LNCaP clone FGC (cell line): ENCODE results near the gene POLR3GL.
A peak's percentile ranks its signal among the peaks of the same experiment; 100 is the strongest.
"Not testable (repeated sequence)": the region's sequence is repeated elsewhere in the genome, so short reads cannot be mapped to it uniquely, and the experiment has no call there.

ENCODE experiments used
- DNase-seq: peaks from one replicate; pipeline ENCODE4 v3.0.0-alpha.2; 2011; ENCODE audit warnings: low read depth
- H3K4me3 ChIP-seq: 2 replicates; pipeline ENCODE4 v1.5.1; 2011; ENCODE audit warnings: mild to moderate bottlenecking, low read depth, low read length, control low read depth
- CTCF ChIP-seq: IDR thresholded peaks from 2 replicates; pipeline ENCODE4 v1.5.1; 2012; ENCODE audit warnings: mild to moderate bottlenecking; ENCODE audit not compliant: control insufficient read depth, insufficient read depth; ENCODE audit errors: extremely low read depth

The POLR3GL gene

DNA sequence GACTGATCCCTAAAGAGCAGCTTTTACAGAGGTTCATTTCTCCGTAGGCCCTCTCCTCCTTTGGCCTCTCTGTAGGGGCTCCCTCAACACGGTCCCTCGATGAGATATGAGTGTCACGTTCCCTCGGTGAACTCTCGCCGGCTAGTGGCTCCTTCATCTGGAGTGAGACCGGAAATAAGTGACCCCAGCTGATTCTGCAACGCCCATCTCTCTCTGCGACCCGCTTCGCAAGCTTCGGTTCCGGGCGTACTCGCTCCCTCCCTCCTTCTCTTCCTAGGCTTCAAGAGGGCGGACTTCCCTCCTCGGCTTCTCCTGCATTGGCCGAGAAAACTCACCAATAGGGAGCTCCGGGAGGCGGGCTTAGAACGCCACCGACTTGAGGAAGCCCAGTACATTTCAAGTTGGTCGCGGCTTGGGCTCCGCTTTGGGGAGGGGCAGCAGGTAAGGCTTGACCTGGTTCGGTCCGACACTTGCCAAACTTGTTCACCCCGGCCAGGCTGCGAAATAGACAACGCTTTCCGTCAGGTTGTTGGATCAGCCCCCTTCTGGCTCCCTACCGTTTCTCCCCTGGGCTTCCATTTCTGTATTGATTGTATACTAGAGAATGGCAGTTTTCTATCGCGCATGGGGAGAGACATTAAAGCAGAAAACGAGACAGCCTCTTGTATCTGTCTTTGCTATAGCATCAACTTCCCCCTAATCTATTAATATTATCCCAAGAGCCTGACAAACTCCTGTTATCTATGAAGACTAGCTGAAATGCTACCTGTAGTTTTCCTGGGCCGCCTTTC is at the start of gene POLR3GL, which contains the start of gene ANKRD34A:
Gene POLR3GL, plus strand, starts transcription at position 363 of the 791 bp plus-strand sequence. CDS start 10,176 bp downstream, outside the sequence.
Gene ANKRD34A, minus strand, starts transcription at position 248 of the 791 bp plus-strand sequence. CDS start 2,816 bp downstream, outside the sequence.
- DNase-seq: peak; percentile 97
- TF ChIP-seq CTCF: no peak
- H3K4me3 ChIP-seq: peak within 1 kb of the TSS; percentile 59

GRCh38 chr1:145916745-145917144 is 47.7 kb upstream of the POLR3GL start:
- no peak overlapping the region for H3K4me3 ChIP-seq
- TF ChIP-seq CTCF: no peak
- DNase-seq: no peak

GRCh38 chr1:145917595-145917994 is 46.9 kb upstream of the POLR3GL start:
- DNase-seq: no peak
- TF ChIP-seq CTCF: no peak
- H3K4me3 ChIP-seq: peak overlapping the region; percentile 87

- TF ChIP-seq CTCF: no peak
- peak within 1 kb of the TSS; percentile 87 for H3K4me3 ChIP-seq
- DNase-seq: peak; percentile 71
Observed at GRCh38 chr1:145918144-145918991, 46.1 kb upstream of the POLR3GL start, which contains the start of gene PEX11B. Gene PEX11B (minus strand): TSS chr1:145918717. CDS start chr1:145918688, 29 bp downstream.

GRCh38 chr1:145918992-145919939 is 45.2 kb upstream of the POLR3GL start:
- no peak for TF ChIP-seq CTCF
- peak; percentile 31 for DNase-seq
- H3K4me3 ChIP-seq: peak overlapping the region; percentile 87

- H3K4me3 ChIP-seq, DNase-seq: not testable (repeated sequence)
Observed at GRCh38 chr1:145920297-145920696, 44.2 kb upstream of the POLR3GL start.

GRCh38 chr1:145922266-145922665 is 42.2 kb upstream of the POLR3GL start:
- no peak for TF ChIP-seq CTCF
- DNase-seq: no peak
- no peak overlapping the region for H3K4me3 ChIP-seq
